Measurements from ENCODE around the gene MAN1B1.

The MAN1B1 gene

GRCh38 chr9:137148242-137148641 is 61.5 kb downstream of the MAN1B1 start:
- no peak for DNase-seq (ENCODE audit: low spot score)
- TF ChIP-seq CTCF (IDR thresholded peaks at IDR 0.05; ENCODE audit: extremely low read depth, missing control alignments), result no peak

DNA sequence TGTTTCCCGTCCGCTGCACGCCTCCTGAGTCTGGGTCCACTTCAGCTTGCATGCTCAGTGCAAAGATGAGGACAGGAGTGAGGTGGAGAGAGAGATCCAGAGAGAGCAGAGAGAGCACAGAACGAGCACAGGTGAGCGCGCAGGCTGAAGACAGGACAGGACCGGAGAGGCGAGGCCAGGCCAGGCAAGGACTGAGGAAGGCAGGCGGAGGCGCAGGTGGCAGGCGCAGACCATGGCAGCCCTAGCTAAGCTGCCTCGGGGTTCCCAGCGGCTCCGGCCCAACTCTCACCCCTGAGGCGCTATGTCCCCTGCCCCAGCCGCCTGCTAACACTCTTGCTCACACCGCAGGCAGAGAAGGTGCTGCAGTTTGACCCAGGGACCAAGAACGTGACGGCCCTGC is 61.9 kb downstream of the MAN1B1 start:
- TF ChIP-seq CTCF (IDR thresholded peaks at IDR 0.05; ENCODE audit: extremely low read depth, missing control alignments), result no peak
- DNase-seq (ENCODE audit: low spot score), result no peak

GRCh38 chr9:137149363-137149762 is 62.6 kb downstream of the MAN1B1 start:
- DNase-seq (ENCODE audit: low spot score), result no peak
- no peak for TF ChIP-seq CTCF (IDR thresholded peaks at IDR 0.05; ENCODE audit: extremely low read depth, missing control alignments)

DNA sequence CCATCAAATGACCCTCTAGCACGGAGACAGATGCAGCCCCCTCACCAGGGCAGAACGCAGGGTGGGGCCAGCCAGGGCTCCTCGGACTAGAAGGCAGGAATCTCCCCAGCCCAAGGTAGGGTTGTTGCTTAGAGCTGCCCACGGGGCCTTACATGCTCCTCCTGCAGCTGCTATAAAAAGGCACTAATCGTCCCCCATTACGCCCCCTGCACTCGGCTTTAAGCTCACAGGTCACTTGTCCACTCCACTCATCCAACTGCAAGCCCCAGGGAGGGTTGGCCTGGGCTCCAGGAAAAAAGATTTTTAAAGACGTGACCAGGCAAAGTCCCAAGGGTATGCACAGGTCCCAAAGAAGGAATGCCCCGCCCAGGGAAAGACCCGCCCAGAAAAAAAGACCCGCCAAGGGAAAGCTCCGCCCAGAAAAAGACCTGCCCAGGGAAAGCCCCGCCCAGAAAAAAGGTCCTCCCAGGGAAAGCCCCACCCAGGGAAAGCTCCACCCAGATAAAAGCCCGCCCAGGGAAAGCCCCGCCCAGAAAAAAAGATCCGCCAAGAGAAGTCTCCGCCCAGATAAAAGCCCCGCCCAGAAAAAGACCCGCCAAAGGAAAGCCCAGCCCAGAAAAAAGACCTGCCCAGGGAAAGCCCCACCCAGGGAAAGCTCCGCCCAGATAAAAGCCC is 63.3 kb downstream of the MAN1B1 start:
- no peak for TF ChIP-seq CTCF (IDR thresholded peaks at IDR 0.05; ENCODE audit: extremely low read depth, missing control alignments)
- DNase-seq (ENCODE audit: low spot score), result peak; percentile 94

GRCh38 chr9:137150617-137151457 is 64.1 kb downstream of the MAN1B1 start:
- peak; percentile 91 for DNase-seq (ENCODE audit: low spot score)
- TF ChIP-seq CTCF (IDR thresholded peaks at IDR 0.05; ENCODE audit: extremely low read depth, missing control alignments), result no peak

DNA sequence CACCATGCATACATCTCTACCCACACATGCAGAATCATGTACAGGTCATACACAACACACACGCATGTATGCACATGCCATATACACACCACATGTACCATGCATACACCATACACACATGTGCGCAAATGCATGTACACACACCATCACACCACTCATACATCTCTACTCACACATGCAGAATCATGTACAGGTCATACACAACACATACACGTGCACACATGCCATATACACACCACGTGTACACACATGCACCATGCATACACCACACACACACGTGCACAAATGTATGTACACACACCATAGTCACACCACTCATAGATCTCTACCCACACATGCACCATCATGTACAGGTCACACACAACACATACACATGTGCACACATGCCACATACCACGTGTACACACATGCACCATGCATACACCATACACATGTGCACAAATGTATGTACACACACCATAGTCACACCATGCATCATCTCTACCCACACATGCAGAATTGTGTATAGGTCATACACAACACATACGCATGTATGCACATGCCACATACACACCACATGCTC is 66.1 kb downstream of the MAN1B1 start:
- DNase-seq (ENCODE audit: low spot score), result no peak
- no peak for TF ChIP-seq CTCF (IDR thresholded peaks at IDR 0.05; ENCODE audit: extremely low read depth, missing control alignments)
